Measurements from ENCODE around the gene ZNF77.

Gene ZNF77

GRCh38 chr19:2982561-2982960 lies 37.8 kb upstream of the ZNF77 start:
- H4K20me1 ChIP-seq (ENCODE audit: insufficient read depth, low read length): no peaks in the 10 kb centered on the region
- H3K9me3 ChIP-seq (replicated peaks; ENCODE audit: insufficient read depth, low read length): no peaks in the 10 kb centered on the region
- H2AFZ ChIP-seq (ENCODE audit: low read length): no peak overlapping the region
- TF ChIP-seq CTCF (IDR thresholded peaks at IDR 0.05; ENCODE audit: low read length) (no peak), EZH2 (optimal IDR thresholded peaks at IDR 0.05; ENCODE audit: low read depth, low read length) (no peak), EZH2phosphoT487 (IDR thresholded peaks at IDR 0.05; ENCODE audit: low read length) (no peak)
- peaks cover 86% of the 10 kb centered on the region for H3K27me3 ChIP-seq (replicated peaks; ENCODE audit: insufficient read depth, low read length)
- H3F3A ChIP-seq (ENCODE audit: insufficient read depth, low read length): no peaks in the 10 kb centered on the region
- no peak overlapping the region for H3K4me3 ChIP-seq (ENCODE audit: low read length)
- no peak overlapping the region for H3K27ac ChIP-seq (ENCODE audit: low read length)
- H3K9me2 ChIP-seq (replicated peaks; ENCODE audit: insufficient read depth, low read length): no peaks in the 10 kb centered on the region
- H3K4me2 ChIP-seq (ENCODE audit: low read depth, low read length): no peak overlapping the region
- H3K9ac ChIP-seq (ENCODE audit: low read length): no peak overlapping the region
- no peaks in the 10 kb centered on the region for H3K4me1 ChIP-seq (ENCODE audit: low read length)
- no peaks in the 10 kb centered on the region for H3K79me2 ChIP-seq (ENCODE audit: low read length)
- no peaks in the 10 kb centered on the region for H3K36me3 ChIP-seq (replicated peaks; ENCODE audit: insufficient read depth, low read length)
- no peak for DNase-seq

- TF ChIP-seq EZH2phosphoT487 (IDR thresholded peaks at IDR 0.05; ENCODE audit: low read length): no peak
- no peak for TF ChIP-seq EZH2 (optimal IDR thresholded peaks at IDR 0.05; ENCODE audit: low read depth, low read length)
- no peak for TF ChIP-seq CTCF (IDR thresholded peaks at IDR 0.05; ENCODE audit: low read length)
- Histone ChIP-seq H3K4me1 (ENCODE audit: low read length) (no peaks in the 10 kb centered on the region), H3K9me3 (replicated peaks; ENCODE audit: insufficient read depth, low read length) (no peaks in the 10 kb centered on the region), H3K4me3 (ENCODE audit: low read length) (no peak overlapping the region), H3K79me2 (ENCODE audit: low read length) (no peaks in the 10 kb centered on the region), H3K9me2 (replicated peaks; ENCODE audit: insufficient read depth, low read length) (no peaks in the 10 kb centered on the region), H3K27me3 (replicated peaks; ENCODE audit: insufficient read depth, low read length) (peaks cover 85% of the 10 kb centered on the region), H2AFZ (ENCODE audit: low read length) (no peak overlapping the region), H3K4me2 (ENCODE audit: low read depth, low read length) (no peak overlapping the region), H3K36me3 (replicated peaks; ENCODE audit: insufficient read depth, low read length) (no peaks in the 10 kb centered on the region), H4K20me1 (ENCODE audit: insufficient read depth, low read length) (no peaks in the 10 kb centered on the region), H3F3A (ENCODE audit: insufficient read depth, low read length) (no peaks in the 10 kb centered on the region), H3K27ac (ENCODE audit: low read length) (no peak overlapping the region), H3K9ac (ENCODE audit: low read length) (no peak overlapping the region)
- no peak for DNase-seq
Observed at GRCh38 chr19:2981898-2982297, 37.1 kb upstream of the ZNF77 start.

- no peak overlapping the region for H3K27ac ChIP-seq (ENCODE audit: low read length)
- peaks cover 94% of the 10 kb centered on the region for H3K27me3 ChIP-seq (replicated peaks; ENCODE audit: insufficient read depth, low read length)
- TF ChIP-seq EZH2phosphoT487 (IDR thresholded peaks at IDR 0.05; ENCODE audit: low read length): no peak
- no peak for TF ChIP-seq EZH2 (optimal IDR thresholded peaks at IDR 0.05; ENCODE audit: low read depth, low read length)
- TF ChIP-seq CTCF (IDR thresholded peaks at IDR 0.05; ENCODE audit: low read length): no peak
- H3K4me1 ChIP-seq (ENCODE audit: low read length): no peaks in the 10 kb centered on the region
- H3K9me3 ChIP-seq (replicated peaks; ENCODE audit: insufficient read depth, low read length): no peaks in the 10 kb centered on the region
- no peaks in the 10 kb centered on the region for H3K79me2 ChIP-seq (ENCODE audit: low read length)
- H3K9ac ChIP-seq (ENCODE audit: low read length): no peak overlapping the region
- H3F3A ChIP-seq (ENCODE audit: insufficient read depth, low read length): no peaks in the 10 kb centered on the region
- H3K4me2 ChIP-seq (ENCODE audit: low read depth, low read length): no peak overlapping the region
- no peaks in the 10 kb centered on the region for H3K36me3 ChIP-seq (replicated peaks; ENCODE audit: insufficient read depth, low read length)
- no peaks in the 10 kb centered on the region for H4K20me1 ChIP-seq (ENCODE audit: insufficient read depth, low read length)
- H3K9me2 ChIP-seq (replicated peaks; ENCODE audit: insufficient read depth, low read length): no peaks in the 10 kb centered on the region
- no peak overlapping the region for H3K4me3 ChIP-seq (ENCODE audit: low read length)
- H2AFZ ChIP-seq (ENCODE audit: low read length): no peak overlapping the region
- DNase-seq: no peak
Observed at GRCh38 chr19:2978772-2979171, 34.0 kb upstream of the ZNF77 start.
